Measurements from ENCODE around the gene PRKCQ. TPM values are rescaled to one million over a fixed set of nuclear protein-coding genes. Genes with fewer than 3 reads are reported as not detected.

PRKCQ gene
- total and polyA plus RNA-seq, 2 of the 8 experiments (the other 6 are each of a cell fraction or from before 2014, with no cell fraction given): 9.1 to 22.6 TPM

DNA sequence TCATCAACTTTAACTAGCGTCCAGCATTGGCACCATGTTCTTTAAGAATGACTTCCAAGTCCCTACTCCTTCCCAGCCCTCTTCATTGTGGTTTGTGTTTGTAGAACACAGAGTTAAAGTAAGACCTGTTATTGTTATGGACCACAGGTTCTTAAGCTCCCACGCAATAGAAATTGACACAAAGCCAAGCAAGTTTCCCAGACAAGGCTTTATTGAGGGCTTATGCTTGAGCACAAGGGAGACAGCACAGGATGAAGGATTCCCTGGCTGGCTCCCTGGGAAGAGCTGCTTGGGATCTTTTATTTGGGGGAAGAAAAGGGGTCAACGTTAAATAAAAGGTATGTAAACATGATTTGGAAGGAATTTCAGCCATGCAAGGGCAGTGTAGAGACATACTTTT, 44.3 kb upstream of the PRKCQ start:
- Histone ChIP-seq H2BK20ac (ENCODE audit: low read length) (peak overlapping the region; percentile 38; the same call in 1 of the 2 replicates), H3K9me3 (ENCODE audit: insufficient read depth in 2 of 2, low read depth in 1 of 2, low read length in 1 of 2) (no peaks in the 10 kb centered on the region), H2BK5ac (ENCODE audit: low read depth, low read length) (peak overlapping the region; percentile 1; the same call in 1 of the 2 replicates), H3K27ac (ENCODE audit: low read depth, low read length) (no peak overlapping the region), H3K23ac (ENCODE audit: insufficient read length) (no peak overlapping the region), H3K14ac (ENCODE audit: insufficient read length) (no peak overlapping the region), H3K4me1 (replicated peaks in 1 of 4; ENCODE audit: control insufficient read depth in 3 of 4, insufficient read depth in 4 of 4, low read length in 3 of 4) (peaks cover 0 to 15% (median 8%) of the 10 kb centered on the region in 4 experiments; a peak in 3 of 7 replicates), H3K79me2 (ENCODE audit: control insufficient read depth in 1 of 2, insufficient read depth in 2 of 2, low read length in 2 of 2) (no peaks in the 10 kb centered on the region), H2BK12ac (ENCODE audit: low read depth, low read length) (no peak overlapping the region), H3K56ac (replicated peaks; ENCODE audit: insufficient read length, low read depth, low read length) (no peak overlapping the region), H3K36me3 (ENCODE audit: control insufficient read depth in 2 of 4, insufficient read depth in 4 of 4, low read length in 3 of 4) (no peaks in the 10 kb centered on the region), H3K4ac (replicated peaks; ENCODE audit: insufficient read length, low read depth, low read length) (no peak overlapping the region), H4K8ac (ENCODE audit: extremely low read depth, insufficient read depth, low read length) (no peak overlapping the region), H2BK15ac (ENCODE audit: low read length) (no peak overlapping the region), H2AFZ (ENCODE audit: low read length) (no peak overlapping the region), H3K23me2 (ENCODE audit: low read depth, low read length) (no peaks in the 10 kb centered on the region), H4K20me1 (replicated peaks in 1 of 2; ENCODE audit: control insufficient read depth in 1 of 2, insufficient read depth in 2 of 2, low read length in 2 of 2) (no peaks in the 10 kb centered on the region), H4K5ac (ENCODE audit: insufficient read length, low read depth, low read length) (no peak overlapping the region), H3K4me2 (ENCODE audit: insufficient read depth in 1 of 2, low read depth in 2 of 2, low read length in 2 of 2) (peak overlapping the region in 1 of 2 experiments; percentile 27; a peak in 1 of 4 replicates), H3K79me1 (ENCODE audit: low read depth, low read length) (no peaks in the 10 kb centered on the region), H3K4me3 (ENCODE audit: extremely low read depth in 1 of 4, insufficient read depth in 2 of 4, low read depth in 3 of 4, low read length in 4 of 4) (no peak overlapping the region), H2BK120ac (replicated peaks; ENCODE audit: low read depth, low read length) (no peak overlapping the region), H2AK5ac (ENCODE audit: low read depth, low read length) (no peak overlapping the region), H3K18ac (ENCODE audit: extremely low read depth, low read length) (0 out of 2 replicates have a peak overlapping the region, but pooled peaks have one; percentile 40), H4K91ac (replicated peaks; ENCODE audit: insufficient read length, low read length) (no peak overlapping the region), H3K9ac (replicated peaks in 1 of 4; ENCODE audit: extremely low read depth in 1 of 4, low read depth in 3 of 4, low read length in 3 of 4) (no peak overlapping the region), H3K27me3 (replicated peaks in 1 of 4; ENCODE audit: control insufficient read depth in 3 of 4, extremely low read depth in 1 of 4, insufficient read depth in 3 of 4, low read length in 3 of 4) (no peaks in the 10 kb centered on the region)
- DNase-seq (ENCODE audit: low read depth in 1 of 2, low spot score in 2 of 2): no peak
- no peak for FAIRE-seq
- ChIA-PET CTCF (ENCODE audit: partially characterized antibody) (no interaction called here), POLR2A (ENCODE audit: partially characterized antibody) (no interaction called here)
- WGBS, 2 experiments (ENCODE audit: extremely low coverage in 1 of 2, insufficient coverage in 1 of 2, insufficient read length in 1 of 2, insufficient replicate concordance in 2 of 2, low coverage in 1 of 2, low lambda C conversion rate in 2 of 2, missing lambda C conversion rate in 1 of 2): 43% methylated on average over 3 of the region's 3 CpGs; no CpG with 5 or more reads in 1 of the 2 experiments
- TF ChIP-seq EZH2 (IDR thresholded peaks at IDR 0.05; ENCODE audit: low read depth, low read length, severe bottlenecking): no peak
- TF ChIP-seq, protein P1, sequence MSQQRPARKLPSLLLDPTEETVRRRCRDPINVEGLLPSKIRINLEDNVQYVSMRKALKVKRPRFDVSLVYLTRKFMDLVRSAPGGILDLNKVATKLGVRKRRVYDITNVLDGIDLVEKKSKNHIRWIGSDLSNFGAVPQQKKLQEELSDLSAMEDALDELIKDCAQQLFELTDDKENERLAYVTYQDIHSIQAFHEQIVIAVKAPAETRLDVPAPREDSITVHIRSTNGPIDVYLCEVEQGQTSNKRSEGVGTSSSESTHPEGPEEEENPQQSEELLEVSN (IDR thresholded peaks at IDR 0.05): peak; percentile 2; the same call in 1 of the 2 replicates
- TF ChIP-seq, protein P2, sequence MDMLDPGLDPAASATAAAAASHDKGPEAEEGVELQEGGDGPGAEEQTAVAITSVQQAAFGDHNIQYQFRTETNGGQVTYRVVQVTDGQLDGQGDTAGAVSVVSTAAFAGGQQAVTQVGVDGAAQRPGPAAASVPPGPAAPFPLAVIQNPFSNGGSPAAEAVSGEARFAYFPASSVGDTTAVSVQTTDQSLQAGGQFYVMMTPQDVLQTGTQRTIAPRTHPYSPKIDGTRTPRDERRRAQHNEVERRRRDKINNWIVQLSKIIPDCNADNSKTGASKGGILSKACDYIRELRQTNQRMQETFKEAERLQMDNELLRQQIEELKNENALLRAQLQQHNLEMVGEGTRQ (IDR thresholded peaks at IDR 0.05; ENCODE audit: low read length): no peak
- TF ChIP-seq POLR2AphosphoS5 (IDR thresholded peaks at IDR 0.05; ENCODE audit: low read depth, low read length): no peak
